NT2/D1 (cell line): ENCODE results near the gene MTCH1.

Source experiments
- DNase-seq: peaks from one replicate; pipeline ENCODE4 v3.0.0-alpha.2; 2011; ENCODE audit warnings: low read depth, low spot score
- H3K27me3 ChIP-seq: 2 replicates; pipeline ENCODE4 v1.6.0; 2011; ENCODE audit warnings: mild to moderate bottlenecking; ENCODE audit not compliant: insufficient read length, insufficient read depth
- H3K36me3 ChIP-seq: 2 replicates; pipeline ENCODE4 v1.6.1; 2011; ENCODE audit warnings: mild to moderate bottlenecking, low read length, mixed read lengths; ENCODE audit not compliant: insufficient read depth, insufficient read length
- H3K4me1 ChIP-seq: 2 replicates; pipeline ENCODE4 v1.5.1; 2011; ENCODE audit not compliant: insufficient read depth, insufficient read length
- H3K4me3 ChIP-seq: 2 replicates; pipeline ENCODE4 v1.5.1; 2011; ENCODE audit warnings: low read depth; ENCODE audit not compliant: insufficient read length
- H3K9ac ChIP-seq: 2 replicates; pipeline ENCODE4 v1.6.0; 2011; ENCODE audit warnings: low read depth; ENCODE audit not compliant: insufficient read length
- H3K9me3 ChIP-seq: 2 replicates; pipeline ENCODE4 v1.5.1; 2011; ENCODE audit warnings: mild to moderate bottlenecking, low read length; ENCODE audit not compliant: insufficient read depth
- SUZ12 ChIP-seq: IDR thresholded peaks from 2 replicates; pipeline ENCODE4 v1.6.1; 2011; ENCODE audit not compliant: insufficient read length, insufficient read depth; ENCODE audit errors: extremely low read depth
- YY1 ChIP-seq: IDR thresholded peaks from 2 replicates; pipeline ENCODE4 v1.6.1; 2011; ENCODE audit not compliant: insufficient read length, insufficient read depth
- ZNF274 ChIP-seq: IDR thresholded peaks from 2 replicates; pipeline ENCODE4 v1.6.1; 2011; ENCODE audit warnings: mild to moderate bottlenecking, low read depth, low read length

The MTCH1 gene

GRCh38 chr6:36985808-36986703 lies at the start of gene MTCH1:
Gene MTCH1 (minus strand): TSS chr6:36986196. CDS start chr6:36986173, 23 bp downstream.
- no peak for TF ChIP-seq YY1
- TF ChIP-seq ZNF274 = no peak
- TF ChIP-seq SUZ12 = no peak
- peaks cover 10% of the 10 kb centered on the region for H3K4me1 ChIP-seq
- no peaks in the 10 kb centered on the region for H3K27me3 ChIP-seq

GRCh38 chr6:37033819-37034795 lies 48.1 kb upstream of the MTCH1 start:
- no peaks in the 10 kb centered on the region for H3K36me3 ChIP-seq
- TF ChIP-seq SUZ12 = no peak
- H3K4me1 ChIP-seq = no peaks in the 10 kb centered on the region
- H3K9me3 ChIP-seq = peaks cover 9% of the 10 kb centered on the region; the same call in 1 of the 2 replicates
- H3K4me3 ChIP-seq = no peak overlapping the region
- DNase-seq = no peak
- no peaks in the 10 kb centered on the region for H3K27me3 ChIP-seq
- H3K9ac ChIP-seq = no peak overlapping the region

More at GRCh38 chr6:36985808-36986703, at the start of gene MTCH1:
- DNase-seq = peak; percentile 69
- Histone ChIP-seq H3K9me3 (no peaks in the 10 kb centered on the region), H3K36me3 (peaks cover 29% of the 10 kb centered on the region), H3K9ac (peak within 1 kb of the TSS; percentile 97), H3K4me3 (peak within 1 kb of the TSS; percentile 85)

- peaks cover 9% of the 10 kb centered on the region; the same call in 1 of the 2 replicates for H3K9me3 ChIP-seq
- H3K9ac ChIP-seq = no peak overlapping the region
- no peaks in the 10 kb centered on the region for H3K4me1 ChIP-seq
- TF ChIP-seq SUZ12 (no peak), YY1 (no peak), ZNF274 (no peak)
- no peaks in the 10 kb centered on the region for H3K27me3 ChIP-seq
- DNase-seq = no peak
- H3K4me3 ChIP-seq = no peak overlapping the region
- no peaks in the 10 kb centered on the region for H3K36me3 ChIP-seq
Measured at GRCh38 chr6:37033255-37033654, 47.3 kb upstream of the MTCH1 start.

- Histone ChIP-seq H3K4me1 (no peaks in the 10 kb centered on the region), H3K9ac (no peak overlapping the region), H3K4me3 (no peak overlapping the region), H3K27me3 (no peaks in the 10 kb centered on the region), H3K36me3 (no peaks in the 10 kb centered on the region), H3K9me3 (peaks cover 9% of the 10 kb centered on the region; the same call in 1 of the 2 replicates)
- no peak for DNase-seq
- TF ChIP-seq ZNF274 (no peak), YY1 (no peak), SUZ12 (no peak)
Measured at GRCh38 chr6:37032239-37032638, 46.2 kb upstream of the MTCH1 start.

- TF ChIP-seq SUZ12 (no peak), ZNF274 (no peak), YY1 (no peak)
- H3K36me3 ChIP-seq = no peaks in the 10 kb centered on the region
- H3K27me3 ChIP-seq = no peaks in the 10 kb centered on the region
- H3K4me3 ChIP-seq = no peak overlapping the region
- peaks cover 9% of the 10 kb centered on the region; the same call in 1 of the 2 replicates for H3K9me3 ChIP-seq
- peaks cover 5% of the 10 kb centered on the region for H3K4me1 ChIP-seq
- no peak for DNase-seq
- no peak overlapping the region for H3K9ac ChIP-seq
Measured at GRCh38 chr6:37030599-37030998, 44.6 kb upstream of the MTCH1 start.

- Histone ChIP-seq H3K36me3 (no peaks in the 10 kb centered on the region), H3K4me1 (peaks cover 5% of the 10 kb centered on the region), H3K27me3 (no peaks in the 10 kb centered on the region), H3K9ac (no peak overlapping the region), H3K4me3 (no peak overlapping the region), H3K9me3 (peaks cover 9% of the 10 kb centered on the region; the same call in 1 of the 2 replicates)
- DNase-seq = peak; percentile 48
- TF ChIP-seq SUZ12 (no peak), ZNF274 (no peak)
Measured at GRCh38 chr6:37029249-37029971, 43.4 kb upstream of the MTCH1 start.
